Measurements from ENCODE around the gene SLC8A3.

- TF ChIP-seq CTCF (IDR thresholded peaks at IDR 0.05; ENCODE audit: poor library complexity) (peak; percentile 49), EZH2phosphoT487 (IDR thresholded peaks at IDR 0.05; ENCODE audit: low read depth, severe bottlenecking, unreplicated experiment) (no peak)
Observed at GRCh38 chr14:70013271-70013873, 175.4 kb downstream of the SLC8A3 start.

Measured in hepatocyte (in vitro differentiated cells).